Gastroesophageal sphincter (tissue), 4 donors: ENCODE results near the gene RINT1. TPM values are rescaled to one million over a fixed set of nuclear protein-coding genes. Genes with fewer than 3 reads are reported as not detected.

Experiments
- ATAC-seq: fragments of 150-250 bp; one replicate; pipeline ENCODE4 v1.9.1; 2016; ENCODE audit warnings: mild to moderate bottlenecking, moderate library complexity
- H3K27ac ChIP-seq, 4 donors: fragments of 200-600 bp; sonication (generic) in 3 of 4; 1 replicate in 3 of 4; 2 replicates in 1 of 4; pipeline ENCODE4 v1.5.1; 2016 to 2019
- H3K27me3 ChIP-seq: fragments of 200-600 bp; sonication (generic); one replicate; pipeline ENCODE4 v1.5.1; 2019
- H3K36me3 ChIP-seq, 2 donors: fragments of 200-600 bp; sonication (generic); one replicate each; pipeline ENCODE4 v1.5.1; 2019; ENCODE audit warnings: control low read depth in 1 of 2
- H3K4me1 ChIP-seq, 3 donors: fragments of 200-600 bp; sonication (generic); 1 replicate in 2 of 3; 2 replicates in 1 of 3; pipeline ENCODE4 v1.5.1; 2016 to 2019; ENCODE audit warnings: control low read depth in 2 of 3
- H3K4me3 ChIP-seq, 2 donors: fragments of 200-600 bp; sonication (generic); one replicate each; pipeline ENCODE4 v1.5.1; 2019; ENCODE audit warnings: mild to moderate bottlenecking in 1 of 2, moderate library complexity in 1 of 2
- H3K9me3 ChIP-seq, 3 donors: fragments of 200-600 bp; sonication (generic); one replicate each; pipeline ENCODE4 v1.5.1; 2017 to 2019; ENCODE audit warnings: control low read depth in 2 of 3
- CTCF ChIP-seq, 4 experiments: fragments of 200-600 bp in 2 of 4; fragments of 450-650 bp in 2 of 4; sonication (generic) in 1 of 4; IDR thresholded peaks; one replicate each; pipeline ENCODE4 v1.5.1; 2017 to 2019; ENCODE audit warnings: antibody characterized with exemption in 4 of 4, mild to moderate bottlenecking in 2 of 4, moderate library complexity in 2 of 4
- EP300 ChIP-seq: sonication (generic); formaldehyde crosslinking; IDR thresholded peaks from one replicate; pipeline ENCODE4 v1.6.1; 2017; ENCODE audit warnings: antibody characterized with exemption, mild to moderate bottlenecking
- POLR2A ChIP-seq, 2 donors: fragments of 450-650 bp; IDR thresholded peaks; one replicate each; pipeline ENCODE4 v1.6.1; 2017; ENCODE audit warnings: antibody characterized with exemption in 2 of 2, mild to moderate bottlenecking in 2 of 2, moderate library complexity in 1 of 2
- POLR2AphosphoS5 ChIP-seq: sonication (generic); formaldehyde crosslinking; IDR thresholded peaks from one replicate; pipeline ENCODE4 v1.6.1; 2017; ENCODE audit warnings: antibody characterized with exemption
- WGBS, 2 donors: methylation state at CpG; one replicate each; pipeline ENCODE4 v1.1.5; 2018; ENCODE audit warnings: low coverage in 1 of 2; 5-methylcytosine and 5-hydroxymethylcytosine counted together
- total RNA-seq, 4 donors: library from RNA; depleted of rRNA; stranded (reverse); fragments of >200 nt; gene quantifications; one replicate each; pipeline ENCODE4 v1.1.0, GENCODE V29; 2016

Gene RINT1
- total RNA-seq, 4 donors from 2014 or later, result 7.7 to 19.9 (median 11.1) TPM

DNA sequence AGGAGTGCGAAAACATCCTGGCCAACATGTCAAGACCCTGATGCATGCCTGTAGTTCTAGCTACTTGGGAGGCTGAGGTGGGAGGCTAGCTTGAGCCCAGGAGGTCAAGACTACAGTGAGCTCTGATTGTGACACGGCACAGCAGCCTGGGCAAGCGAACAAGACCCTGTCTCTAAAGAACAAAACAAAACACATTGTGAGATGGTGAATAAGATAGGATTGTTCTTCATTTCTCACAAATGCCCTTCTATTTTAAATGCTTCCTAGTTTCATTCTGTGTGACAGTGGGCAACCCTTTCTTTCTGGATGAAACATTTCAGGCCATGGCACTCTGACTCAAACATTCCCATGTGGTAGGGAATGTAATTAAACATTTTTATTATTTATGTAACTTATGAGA lies 35.8 kb downstream of the RINT1 start:
- Histone ChIP-seq H3K9me3 (no peaks in the 10 kb centered on the region), H3K27me3 (no peaks in the 10 kb centered on the region), H3K4me1 (no peaks in the 10 kb centered on the region), H3K36me3 (peaks cover 0 to 68% of the 10 kb centered on the region in 2 donors), H3K27ac (no peak overlapping the region), H3K4me3 (no peak overlapping the region)
- no peak for ATAC-seq
- 94 to 97% methylated on average over 3 of the region's 3 CpGs for WGBS, 2 donors
- TF ChIP-seq EP300, result no peak
- TF ChIP-seq CTCF (IDR thresholded peaks at IDR 0.05), result no peak
- no peak for TF ChIP-seq POLR2AphosphoS5
- no peak for TF ChIP-seq POLR2A (IDR thresholded peaks at IDR 0.05)

- WGBS, 2 donors, result 91 to 94% methylated on average over 2 of the region's 2 CpGs
- peaks cover 0 to 27% of the 10 kb centered on the region in 2 donors for H3K36me3 ChIP-seq
- no peak overlapping the region for H3K27ac ChIP-seq
- no peak for ATAC-seq
- H3K4me3 ChIP-seq, result no peak overlapping the region
- H3K4me1 ChIP-seq, result no peaks in the 10 kb centered on the region
- H3K27me3 ChIP-seq, result no peaks in the 10 kb centered on the region
- no peak for TF ChIP-seq EP300
- no peaks in the 10 kb centered on the region for H3K9me3 ChIP-seq
Measured at GRCh38 chr7:105571891-105572290, 39.9 kb downstream of the RINT1 start.

- Histone ChIP-seq H3K27ac (no peak overlapping the region), H3K4me1 (peaks cover 0 to 8% (median 3%) of the 10 kb centered on the region in 3 donors), H3K27me3 (peaks cover 8% of the 10 kb centered on the region), H3K9me3 (no peaks in the 10 kb centered on the region), H3K4me3 (no peak overlapping the region), H3K36me3 (no peaks in the 10 kb centered on the region)
- no peak for TF ChIP-seq POLR2A (IDR thresholded peaks at IDR 0.05)
- TF ChIP-seq EP300, result no peak
- TF ChIP-seq CTCF (IDR thresholded peaks at IDR 0.05), result no peak
- no peak for TF ChIP-seq POLR2AphosphoS5
- 53 to 64% methylated on average over 1 of the region's 1 CpG for WGBS, 2 donors
- no peak for ATAC-seq
Measured at GRCh38 chr7:105577251-105577650, 45.2 kb downstream of the RINT1 start.

- Histone ChIP-seq H3K27ac (no peak overlapping the region), H3K36me3 (no peaks in the 10 kb centered on the region), H3K4me1 (peaks cover 0 to 8% (median 3%) of the 10 kb centered on the region in 3 donors), H3K4me3 (no peak overlapping the region), H3K9me3 (no peaks in the 10 kb centered on the region), H3K27me3 (peaks cover 8% of the 10 kb centered on the region)
- TF ChIP-seq POLR2A (IDR thresholded peaks at IDR 0.05) (no peak), CTCF (IDR thresholded peaks at IDR 0.05) (no peak), POLR2AphosphoS5 (no peak), EP300 (no peak)
- ATAC-seq, result no peak
Measured at GRCh38 chr7:105578496-105578895, 46.5 kb downstream of the RINT1 start.

DNA sequence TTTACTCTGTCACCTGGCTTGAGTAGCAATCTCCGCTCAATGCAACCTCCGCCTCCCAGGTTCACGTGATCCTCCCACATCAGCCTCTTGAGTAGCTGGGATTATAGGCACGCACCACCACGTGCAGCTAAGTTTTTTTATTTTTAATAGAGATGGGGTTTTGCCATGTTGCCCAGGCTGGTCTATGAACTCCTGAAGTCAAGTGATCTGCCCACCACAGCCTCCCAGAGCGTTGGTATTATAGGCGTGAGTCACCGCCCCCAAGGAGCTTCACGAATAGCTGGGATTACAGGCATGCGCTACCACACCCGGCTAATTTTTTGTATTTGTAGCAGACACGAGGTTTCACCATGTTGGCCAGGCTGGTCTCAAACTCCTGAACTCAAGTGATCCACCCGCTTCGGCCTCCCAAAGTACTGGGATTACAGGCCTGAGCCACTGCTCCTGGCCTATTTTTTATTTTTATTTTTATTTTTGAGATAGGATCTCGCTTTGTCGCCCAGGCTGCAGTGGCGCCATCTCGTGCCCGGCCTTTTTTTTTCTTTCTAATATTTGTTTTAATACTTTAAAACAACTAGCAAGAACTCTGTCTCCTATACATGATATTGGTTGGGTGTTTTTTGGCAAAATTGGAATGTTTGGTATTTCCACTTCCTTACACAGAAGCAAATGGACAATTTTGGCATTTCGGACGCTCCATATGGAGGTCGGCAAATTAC lies 48.2 kb downstream of the RINT1 start:
- Histone ChIP-seq H3K27ac (no peak overlapping the region), H3K9me3 (no peaks in the 10 kb centered on the region), H3K4me3 (no peak overlapping the region), H3K27me3 (peaks cover 8% of the 10 kb centered on the region), H3K4me1 (peaks cover 0 to 8% (median 3%) of the 10 kb centered on the region in 3 donors), H3K36me3 (no peaks in the 10 kb centered on the region)
- TF ChIP-seq EP300 (no peak), POLR2A (IDR thresholded peaks at IDR 0.05) (no peak), POLR2AphosphoS5 (no peak), CTCF (IDR thresholded peaks at IDR 0.05) (no peak)
- no peak for ATAC-seq
- 82 to 92% methylated on average over 13 to 20 of the region's 22 CpGs for WGBS, 2 donors
